ENCODE results near the gene BPIFA2.

GRCh38 chr20:33187491-33187890 lies 19.5 kb downstream of the BPIFA2 start:
- TF ChIP-seq CTCF (IDR thresholded peaks at IDR 0.05): no peak
- TF ChIP-seq POLR2AphosphoS5 (IDR thresholded peaks at IDR 0.05): no peak
- no peak for TF ChIP-seq EP300 (IDR thresholded peaks at IDR 0.05)
- no peak for TF ChIP-seq POLR2A (IDR thresholded peaks at IDR 0.05; ENCODE audit: low read depth)
